Gastrocnemius medialis (tissue), 4 donors: ENCODE measurements around the gene SUFU.

Experiments used
- POLR2A ChIP-seq, 2 donors: fragments of 450-650 bp; IDR thresholded peaks; one replicate each; pipeline ENCODE4 v1.6.1; 2017; ENCODE audit warnings: antibody characterized with exemption in 2 of 2, mild to moderate bottlenecking in 2 of 2, moderate library complexity in 2 of 2
- TF ChIP-seq, protein P1 (sequence below), 5 experiments: fragments of 450-650 bp in 3 of 5; fragments of 200-600 bp in 2 of 5; sonication (generic) in 2 of 5; IDR thresholded peaks in 4 of 5; conservative IDR thresholded peaks in 1 of 5; 1 replicate in 4 of 5; 2 replicates in 1 of 5; pipeline ENCODE4 v1.5.1; 2016 to 2019; ENCODE audit warnings: antibody characterized with exemption in 5 of 5, mild to moderate bottlenecking in 3 of 5, moderate library complexity in 3 of 5

DNA sequence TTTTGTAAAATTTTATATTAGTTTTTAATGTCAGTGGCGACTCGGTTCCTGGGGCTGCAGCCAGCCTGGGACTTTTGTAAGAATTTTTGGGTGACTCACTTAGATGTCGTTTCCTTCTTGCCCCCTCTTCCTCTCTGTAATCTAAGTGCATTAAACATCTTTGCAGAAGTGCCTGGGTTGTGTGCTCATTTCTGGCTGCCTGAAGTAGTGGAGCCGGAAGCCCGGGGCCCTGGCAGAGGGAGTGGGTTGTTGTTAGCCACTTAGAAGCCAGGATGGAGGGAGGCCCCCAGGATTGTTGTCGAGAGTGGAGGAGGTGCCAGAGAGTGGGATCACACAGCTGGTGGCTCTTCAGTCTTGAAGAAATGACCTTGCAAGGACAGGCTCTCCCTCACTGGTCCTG lies 129.5 kb downstream of the SUFU start:
- TF ChIP-seq, protein P1, sequence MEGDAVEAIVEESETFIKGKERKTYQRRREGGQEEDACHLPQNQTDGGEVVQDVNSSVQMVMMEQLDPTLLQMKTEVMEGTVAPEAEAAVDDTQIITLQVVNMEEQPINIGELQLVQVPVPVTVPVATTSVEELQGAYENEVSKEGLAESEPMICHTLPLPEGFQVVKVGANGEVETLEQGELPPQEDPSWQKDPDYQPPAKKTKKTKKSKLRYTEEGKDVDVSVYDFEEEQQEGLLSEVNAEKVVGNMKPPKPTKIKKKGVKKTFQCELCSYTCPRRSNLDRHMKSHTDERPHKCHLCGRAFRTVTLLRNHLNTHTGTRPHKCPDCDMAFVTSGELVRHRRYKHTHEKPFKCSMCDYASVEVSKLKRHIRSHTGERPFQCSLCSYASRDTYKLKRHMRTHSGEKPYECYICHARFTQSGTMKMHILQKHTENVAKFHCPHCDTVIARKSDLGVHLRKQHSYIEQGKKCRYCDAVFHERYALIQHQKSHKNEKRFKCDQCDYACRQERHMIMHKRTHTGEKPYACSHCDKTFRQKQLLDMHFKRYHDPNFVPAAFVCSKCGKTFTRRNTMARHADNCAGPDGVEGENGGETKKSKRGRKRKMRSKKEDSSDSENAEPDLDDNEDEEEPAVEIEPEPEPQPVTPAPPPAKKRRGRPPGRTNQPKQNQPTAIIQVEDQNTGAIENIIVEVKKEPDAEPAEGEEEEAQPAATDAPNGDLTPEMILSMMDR (IDR thresholded peaks at IDR 0.05 in 4 of 5, conservative IDR thresholded peaks at IDR 0.05 in 1 of 5), result no peak
- no peak for TF ChIP-seq POLR2A (IDR thresholded peaks at IDR 0.05)
